Activated CD4-positive, alpha-beta T cell treated with anti-CD3 and anti-CD28 coated beads, Interleukin-2, amount 10 ng/mL, durations not matched to agents 7 days and 5 days (primary cell): Measurements from ENCODE around the gene CCDC170. TPM values are rescaled to one million over a fixed set of nuclear protein-coding genes. Genes with fewer than 3 reads are reported as not detected.

Source experiments
- CTCF ChIA-PET: fragments of 350-600 bp; sonication (Branson Sonifier 250); formaldehyde crosslinking; loops from one replicate; lab custom pipeline; 2021; ENCODE audit warnings: antibody characterized with exemption; lab: Charles Lee
- POLR2A ChIA-PET: fragments of 350-600 bp; sonication (Branson Sonifier 250); formaldehyde crosslinking; loops from one replicate; lab custom pipeline; 2021; ENCODE audit warnings: antibody characterized with exemption; lab: Charles Lee
- DNase-seq: peaks from one replicate; pipeline ENCODE4 v3.0.0-alpha.2; 2020
- H3K27ac Mint-ChIP-seq: one replicate; pipeline ENCODE4 v1.8.0; 2021; ENCODE audit warnings: mild to moderate bottlenecking, moderate library complexity, mixed read lengths
- H3K27me3 Mint-ChIP-seq: one replicate; pipeline ENCODE4 v1.8.0; 2021; ENCODE audit warnings: mixed read lengths
- H3K36me3 Mint-ChIP-seq: one replicate; pipeline ENCODE4 v1.8.0; 2021; ENCODE audit warnings: low read depth, mixed read lengths
- H3K4me1 Mint-ChIP-seq: one replicate; pipeline ENCODE4 v1.8.0; 2021; ENCODE audit warnings: mixed read lengths
- H3K4me3 Mint-ChIP-seq: one replicate; pipeline ENCODE4 v1.8.0; 2021; ENCODE audit warnings: mild to moderate bottlenecking, moderate library complexity, mixed read lengths
- H3K9me3 Mint-ChIP-seq: one replicate; pipeline ENCODE4 v1.8.0; 2021; ENCODE audit warnings: mixed read lengths
- total RNA-seq, 2 experiments: library from RNA; stranded (reverse); gene quantifications; one replicate each; pipeline ENCODE4 v1.2.3, GENCODE V29; 2021

CCDC170 gene
- total RNA-seq, 2 experiments from 2014 or later, result not detected

GRCh38 chr6:151633526-151634335 lies 139.9 kb downstream of the CCDC170 start:
- DNase-seq, result no peak
- no peaks in the 10 kb centered on the region for H3K36me3 Mint-ChIP-seq
- H3K4me3 Mint-ChIP-seq, result no peak overlapping the region
- peaks cover 3% of the 10 kb centered on the region for H3K9me3 Mint-ChIP-seq
- no peaks in the 10 kb centered on the region for H3K4me1 Mint-ChIP-seq
- ChIA-PET CTCF (no interaction called here), POLR2A (no interaction called here)
- H3K27me3 Mint-ChIP-seq, result peaks cover 6% of the 10 kb centered on the region
- H3K27ac Mint-ChIP-seq, result no peak overlapping the region

- H3K9me3 Mint-ChIP-seq, result peaks cover 3% of the 10 kb centered on the region
- H3K4me1 Mint-ChIP-seq, result no peaks in the 10 kb centered on the region
- H3K36me3 Mint-ChIP-seq, result no peaks in the 10 kb centered on the region
- CTCF ChIA-PET, result no interaction called here
- DNase-seq, result no peak
- peaks cover 7% of the 10 kb centered on the region for H3K27me3 Mint-ChIP-seq
- no peak overlapping the region for H3K27ac Mint-ChIP-seq
- no peak overlapping the region for H3K4me3 Mint-ChIP-seq
- POLR2A ChIA-PET, result no interaction called here
Measured at GRCh38 chr6:151634336-151634720, 140.5 kb downstream of the CCDC170 start.

GRCh38 chr6:151635741-151636140 lies 141.9 kb downstream of the CCDC170 start:
- Mint-ChIP-seq H3K27me3 (peaks cover 12% of the 10 kb centered on the region), H3K27ac (no peak overlapping the region), H3K36me3 (no peaks in the 10 kb centered on the region), H3K4me3 (no peak overlapping the region), H3K4me1 (no peaks in the 10 kb centered on the region), H3K9me3 (peaks cover 3% of the 10 kb centered on the region)
- CTCF ChIA-PET, result no interaction called here
- no peak for DNase-seq
- POLR2A ChIA-PET, result no interaction called here

DNA sequence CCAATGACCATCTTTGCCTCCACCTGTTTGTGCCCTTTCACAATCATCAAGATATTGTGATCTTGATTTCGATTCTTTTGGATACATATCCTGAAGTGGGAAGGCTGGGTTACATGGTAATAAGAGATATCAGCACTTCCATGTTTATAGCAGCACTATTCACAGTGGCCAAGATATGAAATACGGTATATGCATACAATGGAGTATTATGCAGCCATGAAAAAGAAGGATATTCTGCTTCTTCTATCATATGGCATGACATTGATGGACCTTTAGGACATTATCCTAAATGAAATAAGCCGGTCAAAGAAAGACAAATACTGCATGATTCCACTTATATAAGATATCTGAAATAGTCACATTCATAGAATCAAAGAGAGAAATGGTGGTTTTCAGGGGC lies 144.0 kb downstream of the CCDC170 start:
- no peak for DNase-seq
- H3K9me3 Mint-ChIP-seq, result peaks cover 3% of the 10 kb centered on the region
- H3K4me1 Mint-ChIP-seq, result no peaks in the 10 kb centered on the region
- POLR2A ChIA-PET, result no interaction called here
- CTCF ChIA-PET, result interaction anchor here (1.1 kb wide), 1 partner anchor 11 kb away, joined by 3 read pairs; no protein-coding TSS in a partner anchor
- peaks cover 8% of the 10 kb centered on the region for H3K27me3 Mint-ChIP-seq
- H3K36me3 Mint-ChIP-seq, result no peaks in the 10 kb centered on the region
- H3K4me3 Mint-ChIP-seq, result no peak overlapping the region
- no peak overlapping the region for H3K27ac Mint-ChIP-seq

GRCh38 chr6:151639750-151640149 lies 145.9 kb downstream of the CCDC170 start:
- Mint-ChIP-seq H3K4me3 (no peak overlapping the region), H3K9me3 (peaks cover 3% of the 10 kb centered on the region), H3K36me3 (no peaks in the 10 kb centered on the region), H3K4me1 (no peaks in the 10 kb centered on the region), H3K27me3 (peaks cover 20% of the 10 kb centered on the region), H3K27ac (no peak overlapping the region)
- no peak for DNase-seq
- CTCF ChIA-PET, result no interaction called here
- POLR2A ChIA-PET, result no interaction called here

DNA sequence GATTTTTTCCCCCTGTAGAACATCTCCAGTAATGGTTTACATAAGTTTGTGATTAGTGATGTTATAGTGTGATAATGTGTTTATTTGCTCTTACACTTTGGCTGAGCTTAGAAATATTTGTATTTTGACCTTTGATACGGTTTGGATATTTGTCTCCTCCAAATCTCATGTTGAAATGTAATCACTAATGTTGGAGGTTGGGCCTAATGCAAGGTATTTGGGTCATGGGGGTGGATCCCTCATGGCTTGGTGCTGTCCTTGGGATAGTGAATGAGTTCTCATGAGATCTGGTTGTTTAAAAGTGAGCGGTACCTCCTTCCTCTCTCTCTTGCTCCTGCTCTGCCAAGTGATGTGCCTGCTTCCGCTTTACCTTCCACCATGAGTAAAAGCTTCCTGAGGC lies 147.2 kb downstream of the CCDC170 start:
- peaks cover 30% of the 10 kb centered on the region for H3K27me3 Mint-ChIP-seq
- no peak overlapping the region for H3K4me3 Mint-ChIP-seq
- CTCF ChIA-PET, result no interaction called here
- H3K27ac Mint-ChIP-seq, result no peak overlapping the region
- POLR2A ChIA-PET, result interaction anchor here (0.6 kb wide), 1 partner anchor 9 kb away, joined by 7 read pairs; no protein-coding TSS in a partner anchor
- peaks cover 6% of the 10 kb centered on the region for H3K4me1 Mint-ChIP-seq
- H3K36me3 Mint-ChIP-seq, result no peaks in the 10 kb centered on the region
- DNase-seq, result no peak
- peaks cover 3% of the 10 kb centered on the region for H3K9me3 Mint-ChIP-seq

GRCh38 chr6:151647976-151648639 lies 154.3 kb downstream of the CCDC170 start:
- CTCF ChIA-PET, result interaction anchor here (0.7 kb wide), 1 partner anchor 10 kb away, joined by 3 read pairs; no protein-coding TSS in a partner anchor
- H3K9me3 Mint-ChIP-seq, result no peaks in the 10 kb centered on the region
- POLR2A ChIA-PET, result no interaction called here

GRCh38 chr6:151649835-151650234 lies 156.0 kb downstream of the CCDC170 start:
- DNase-seq, result no peak
- H3K4me3 Mint-ChIP-seq, result no peak overlapping the region
- H3K27me3 Mint-ChIP-seq, result peaks cover 29% of the 10 kb centered on the region
- H3K36me3 Mint-ChIP-seq, result no peaks in the 10 kb centered on the region
- H3K4me1 Mint-ChIP-seq, result peaks cover 6% of the 10 kb centered on the region
- H3K27ac Mint-ChIP-seq, result no peak overlapping the region
- POLR2A ChIA-PET, result interaction anchor here (0.6 kb wide), 1 partner anchor 9 kb away, joined by 7 read pairs; no protein-coding TSS in a partner anchor
- CTCF ChIA-PET, result no interaction called here
- H3K9me3 Mint-ChIP-seq, result peaks cover 3% of the 10 kb centered on the region

More at GRCh38 chr6:151647976-151648639, 154.3 kb downstream of the CCDC170 start:
- no peak overlapping the region for H3K4me3 Mint-ChIP-seq
- DNase-seq, result no peak
- H3K27ac Mint-ChIP-seq, result no peak overlapping the region
- no peaks in the 10 kb centered on the region for H3K36me3 Mint-ChIP-seq
- peaks cover 6% of the 10 kb centered on the region for H3K4me1 Mint-ChIP-seq
- H3K27me3 Mint-ChIP-seq, result peaks cover 40% of the 10 kb centered on the region

DNA sequence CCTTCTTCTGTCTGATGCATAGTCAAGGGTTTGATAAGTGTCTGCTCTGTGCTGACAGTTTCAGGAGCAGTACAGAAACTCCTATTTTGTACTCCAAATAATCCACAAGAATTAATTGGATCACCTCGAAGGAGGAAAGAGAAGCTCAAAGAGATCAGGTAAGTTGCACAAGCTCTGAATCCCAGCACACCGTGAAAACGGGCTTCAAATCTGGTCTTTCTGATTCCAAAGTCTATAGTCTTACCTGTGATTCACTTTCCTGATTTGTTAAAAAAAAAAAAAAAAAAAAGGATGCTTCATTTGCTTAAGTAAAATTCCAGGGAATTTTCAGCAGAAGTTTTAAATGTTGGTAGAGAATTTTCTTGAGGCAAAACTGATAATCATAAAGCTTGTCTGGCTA lies 157.8 kb downstream of the CCDC170 start:
- Mint-ChIP-seq H3K4me1 (no peaks in the 10 kb centered on the region), H3K4me3 (no peak overlapping the region), H3K9me3 (peaks cover 3% of the 10 kb centered on the region), H3K36me3 (no peaks in the 10 kb centered on the region), H3K27ac (no peak overlapping the region), H3K27me3 (peaks cover 12% of the 10 kb centered on the region)
- no peak for DNase-seq
- CTCF ChIA-PET, result interaction anchor here (0.5 to 0.7 kb wide), 2 partner anchors 42 to 314 kb away, joined by 4 read pairs; no protein-coding TSS in a partner anchor
- POLR2A ChIA-PET, result no interaction called here

DNA sequence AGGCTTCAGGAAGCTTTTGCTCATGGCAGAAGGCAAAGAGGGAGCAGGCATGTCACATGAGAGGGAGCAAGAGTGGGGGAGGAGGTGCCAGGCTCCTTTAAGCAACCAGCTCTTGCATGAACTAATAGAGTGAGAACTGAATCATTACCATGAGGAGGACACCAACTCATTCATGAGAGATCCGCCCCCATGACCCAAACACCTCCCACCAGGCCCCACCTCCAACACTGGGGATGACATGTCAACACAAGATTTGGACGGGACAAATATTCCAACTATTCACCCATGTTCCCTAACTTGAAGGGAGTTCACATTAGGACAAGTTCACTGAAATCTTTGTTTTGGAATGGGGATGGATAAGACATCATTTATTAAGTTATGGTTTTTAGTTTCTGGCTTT lies 158.5 kb downstream of the CCDC170 start:
- Mint-ChIP-seq H3K36me3 (no peaks in the 10 kb centered on the region), H3K27me3 (peaks cover 5% of the 10 kb centered on the region), H3K9me3 (peaks cover 3% of the 10 kb centered on the region), H3K4me1 (no peaks in the 10 kb centered on the region), H3K4me3 (no peak overlapping the region), H3K27ac (no peak overlapping the region)
- POLR2A ChIA-PET, result no interaction called here
- CTCF ChIA-PET, result interaction anchor here (0.5 to 0.7 kb wide), 2 partner anchors 41 to 314 kb away, joined by 4 read pairs; no protein-coding TSS in a partner anchor
- DNase-seq, result no peak

DNA sequence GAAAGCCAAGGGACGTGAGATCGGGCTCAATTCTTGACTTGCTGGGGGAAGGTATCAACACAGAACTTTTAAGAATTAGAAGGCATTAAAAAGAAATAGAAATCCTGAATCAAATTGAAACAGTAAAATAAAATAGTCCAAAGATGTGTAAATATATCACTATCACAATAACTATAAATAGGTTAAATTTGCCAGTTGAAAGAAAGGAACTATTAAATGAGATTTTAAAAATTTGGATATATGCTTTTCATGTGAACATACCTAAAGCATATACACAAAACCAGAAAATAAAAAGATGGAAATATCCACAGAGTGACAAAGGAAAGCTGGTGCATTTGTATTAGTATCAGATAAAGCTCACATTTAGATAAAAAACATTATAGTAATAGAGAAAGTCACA lies 161.3 kb downstream of the CCDC170 start:
- Mint-ChIP-seq H3K4me3 (no peak overlapping the region), H3K36me3 (no peaks in the 10 kb centered on the region), H3K27me3 (peaks cover 3% of the 10 kb centered on the region), H3K4me1 (no peaks in the 10 kb centered on the region), H3K9me3 (peaks cover 3% of the 10 kb centered on the region), H3K27ac (no peak overlapping the region)
- DNase-seq, result no peak
- ChIA-PET CTCF (no interaction called here), POLR2A (no interaction called here)

DNA sequence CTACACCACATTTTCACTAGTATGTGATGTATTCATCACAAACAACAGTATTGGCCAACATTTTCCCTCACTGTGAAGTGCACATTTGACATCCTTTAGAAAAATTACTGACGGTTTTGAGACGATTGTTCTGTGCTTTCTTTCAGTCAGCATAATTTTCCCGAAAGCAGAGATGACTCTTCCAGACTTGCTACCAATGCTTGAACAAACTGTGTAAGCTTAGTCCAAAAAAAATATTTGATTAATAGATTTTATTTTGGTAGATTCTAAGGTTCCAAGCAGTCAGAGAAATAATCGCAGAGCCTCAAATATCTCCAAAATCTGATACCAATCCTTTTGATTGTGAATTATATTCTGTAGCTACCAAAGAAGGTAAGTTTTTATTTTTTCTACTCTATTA lies 162.6 kb downstream of the CCDC170 start:
- ChIA-PET CTCF (no interaction called here), POLR2A (no interaction called here)
- peaks cover 3% of the 10 kb centered on the region for H3K27me3 Mint-ChIP-seq
- H3K4me1 Mint-ChIP-seq, result no peaks in the 10 kb centered on the region
- no peaks in the 10 kb centered on the region for H3K36me3 Mint-ChIP-seq
- no peak overlapping the region for H3K27ac Mint-ChIP-seq
- DNase-seq, result no peak
- H3K4me3 Mint-ChIP-seq, result no peak overlapping the region
- peaks cover 3% of the 10 kb centered on the region for H3K9me3 Mint-ChIP-seq

GRCh38 chr6:151658091-151658490 lies 164.3 kb downstream of the CCDC170 start:
- peaks cover 3% of the 10 kb centered on the region for H3K9me3 Mint-ChIP-seq
- peaks cover 4% of the 10 kb centered on the region for H3K27me3 Mint-ChIP-seq
- H3K4me3 Mint-ChIP-seq, result no peak overlapping the region
- DNase-seq, result no peak
- POLR2A ChIA-PET, result no interaction called here
- no peaks in the 10 kb centered on the region for H3K4me1 Mint-ChIP-seq
- CTCF ChIA-PET, result no interaction called here
- no peaks in the 10 kb centered on the region for H3K36me3 Mint-ChIP-seq
- no peak overlapping the region for H3K27ac Mint-ChIP-seq
